ENCODE results near the gene CD22.

Gene CD22

GRCh38 chr19:35392742-35393715 lies 64.0 kb downstream of the CD22 start:
- DNase-seq, result peak; percentile 18

- DNase-seq, result no peak
Measured at GRCh38 chr19:35395382-35396199, 66.6 kb downstream of the CD22 start.

- no peak for DNase-seq
Measured at GRCh38 chr19:35396240-35396885, 67.4 kb downstream of the CD22 start.

All from hematopoietic multipotent progenitor cell treated with erythropoietin and hydrocortisone succinate and interleukin-3 and kit ligand, for 4 days (in vitro differentiated cells).